SW 1271 (cell line): ENCODE results near the gene VWA2.

ENCODE experiments used
- DNase-seq, 2 experiments: peaks; one replicate each; lab custom pipeline; 2025; lab: John Stamatoyannopoulos, UW

The VWA2 gene

GRCh38 chr10:114278140-114278883 is 39.3 kb downstream of the VWA2 start:
- no peak for DNase-seq

GRCh38 chr10:114278884-114279191 is 39.8 kb downstream of the VWA2 start:
- no peak for DNase-seq

GRCh38 chr10:114279289-114279688 is 40.2 kb downstream of the VWA2 start:
- no peak for DNase-seq

GRCh38 chr10:114279901-114280644 is 41.0 kb downstream of the VWA2 start:
- no peak for DNase-seq

GRCh38 chr10:114281006-114281405 is 42.0 kb downstream of the VWA2 start:
- no peak for DNase-seq

- DNase-seq, result no peak
These were observed 42.4 kb downstream of the VWA2 start for GRCh38 chr10:114281461-114281860.

GRCh38 chr10:114282526-114282925 is 43.5 kb downstream of the VWA2 start:
- no peak for DNase-seq

GRCh38 chr10:114283091-114283490 is 44.0 kb downstream of the VWA2 start:
- no peak for DNase-seq

GRCh38 chr10:114283535-114284234 is 44.6 kb downstream of the VWA2 start:
- DNase-seq, result no peak

GRCh38 chr10:114284346-114285071 is 45.5 kb downstream of the VWA2 start:
- no peak for DNase-seq

- no peak for DNase-seq
These were observed 46.9 kb downstream of the VWA2 start for GRCh38 chr10:114285961-114286441.

- DNase-seq, result no peak
These were observed 47.9 kb downstream of the VWA2 start for GRCh38 chr10:114286921-114287320.

- no peak for DNase-seq
These were observed 49.5 kb downstream of the VWA2 start for GRCh38 chr10:114288424-114289095.

- no peak for DNase-seq
These were observed 50.0 kb downstream of the VWA2 start for GRCh38 chr10:114289096-114289436.

GRCh38 chr10:114290038-114290437 is 51.0 kb downstream of the VWA2 start:
- no peak for DNase-seq

- no peak for DNase-seq
These were observed 52.0 kb downstream of the VWA2 start for GRCh38 chr10:114291076-114291475.

- DNase-seq, result no peak
These were observed 52.5 kb downstream of the VWA2 start for GRCh38 chr10:114291516-114291915.

- DNase-seq, result no peak
These were observed 54.0 kb downstream of the VWA2 start for GRCh38 chr10:114293075-114293474.

GRCh38 chr10:114294549-114294948 is 55.5 kb downstream of the VWA2 start:
- DNase-seq, result no peak

GRCh38 chr10:114295393-114295792 is 56.3 kb downstream of the VWA2 start:
- DNase-seq, result no peak

GRCh38 chr10:114297136-114297705 is 58.2 kb downstream of the VWA2 start:
- DNase-seq, result no peak
